HL-60 (cell line): ENCODE measurements around the gene LGALS7B.

ENCODE experiments used
- DNase-seq, 2 experiments: peaks; one replicate each; pipeline ENCODE4 v3.0.0-alpha.2; 2010 to 2020; ENCODE audit warnings: low read depth in 1 of 2, low spot score in 1 of 2
- H3K27ac ChIP-seq: fragments of 250-450 bp; sonication (Bioruptor Pico); replicated peaks from 2 replicates; pipeline ENCODE4 v1.5.1; 2020; ENCODE audit warnings: mild to moderate bottlenecking, moderate library complexity
- H3K27me3 ChIP-seq: fragments of 250-450 bp; sonication (Bioruptor Pico); 2 replicates; pipeline ENCODE4 v1.5.1; 2021; ENCODE audit warnings: mild to moderate bottlenecking, moderate library complexity; ENCODE audit not compliant: insufficient read depth, poor library complexity, severe bottlenecking
- H3K4me3 ChIP-seq: replicated peaks from 2 replicates; pipeline ENCODE4 v1.5.1; 2011; ENCODE audit warnings: mild to moderate bottlenecking, control low read depth, low read length; ENCODE audit not compliant: insufficient read depth
- CTCF ChIP-seq: IDR thresholded peaks from one replicate; pipeline ENCODE4 v1.5.1; 2011; ENCODE audit warnings: low read length, control low read depth, inconsistent platforms; ENCODE audit not compliant: insufficient read depth
- GABPA ChIP-seq: IDR thresholded peaks from 2 replicates; pipeline ENCODE4 v1.6.1; 2012; ENCODE audit warnings: low read depth
- POLR2AphosphoS5 ChIP-seq: IDR thresholded peaks from 2 replicates; pipeline ENCODE4 v1.6.1; 2012; ENCODE audit warnings: low read depth
- SPI1 ChIP-seq: IDR thresholded peaks from 2 replicates; pipeline ENCODE4 v1.6.1; 2012; ENCODE audit warnings: low read depth, mild to moderate bottlenecking, borderline replicate concordance
- TF ChIP-seq, protein P1 (sequence below): IDR thresholded peaks from 2 replicates; pipeline ENCODE4 v1.6.1; 2012; ENCODE audit warnings: low read depth; ENCODE audit not compliant: insufficient replicate concordance

The LGALS7B gene

DNA sequence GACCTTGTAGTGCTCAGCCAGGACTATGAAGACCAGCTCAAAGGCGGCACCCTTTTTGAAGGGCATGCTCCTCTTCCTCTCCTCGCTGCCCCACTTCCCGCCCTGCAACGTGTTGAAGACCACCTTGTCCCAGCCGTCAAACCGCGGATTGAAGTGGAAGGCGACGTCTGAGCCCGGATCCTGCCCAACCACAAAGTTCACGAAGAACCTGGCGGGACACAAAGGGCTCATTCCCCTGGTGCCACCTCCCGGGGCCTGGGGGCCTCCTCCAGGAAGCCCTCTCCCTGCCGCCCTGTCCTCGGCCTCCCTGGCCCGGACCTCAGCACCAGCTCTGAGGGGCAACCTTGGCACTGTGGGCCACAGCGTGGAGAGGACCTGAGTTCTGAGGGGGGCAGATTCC lies 19.7 kb downstream of the LGALS7B start:
- DNase-seq: no peak
- no peak for TF ChIP-seq CTCF
- H3K4me3 ChIP-seq: no peak overlapping the region
- H3K27ac ChIP-seq: no peak overlapping the region
- no peaks in the 10 kb centered on the region for H3K27me3 ChIP-seq

DNA sequence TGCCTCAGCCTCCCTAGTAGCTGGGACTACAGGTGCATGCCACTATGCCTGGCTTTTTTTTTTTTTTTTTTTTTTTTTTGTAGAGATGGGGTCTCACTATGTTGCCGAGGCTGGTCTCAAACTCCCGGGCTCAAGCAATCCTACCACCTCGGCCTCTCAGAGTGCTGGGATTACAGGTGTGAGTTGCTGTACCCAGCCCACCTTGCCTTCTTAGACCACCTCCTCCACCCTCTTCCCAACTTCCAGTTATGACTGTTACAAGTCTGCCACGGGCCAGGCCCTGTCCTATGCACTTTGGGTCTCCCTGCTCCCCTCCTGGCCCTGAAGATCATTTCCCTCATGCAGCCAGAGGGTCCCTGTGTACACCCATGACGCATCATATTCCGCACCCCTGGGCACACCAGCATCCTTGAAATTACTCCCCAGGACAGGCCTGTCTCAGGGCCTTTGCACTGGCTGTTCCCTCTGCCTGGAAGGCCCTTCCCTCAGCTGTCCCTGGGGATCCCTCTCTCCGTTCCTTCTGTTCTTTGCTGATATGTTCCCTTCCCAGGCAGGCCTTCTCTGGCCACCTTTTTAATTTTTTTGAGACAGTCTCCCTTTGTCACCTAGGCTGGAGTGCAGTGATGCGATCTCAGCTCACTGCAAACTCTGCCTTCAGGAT lies 20.7 kb downstream of the LGALS7B start:
- DNase-seq: no peak
- TF ChIP-seq GABPA (no peak), POLR2AphosphoS5 (no peak), SPI1 (no peak), CTCF (no peak)
- TF ChIP-seq, protein P1, sequence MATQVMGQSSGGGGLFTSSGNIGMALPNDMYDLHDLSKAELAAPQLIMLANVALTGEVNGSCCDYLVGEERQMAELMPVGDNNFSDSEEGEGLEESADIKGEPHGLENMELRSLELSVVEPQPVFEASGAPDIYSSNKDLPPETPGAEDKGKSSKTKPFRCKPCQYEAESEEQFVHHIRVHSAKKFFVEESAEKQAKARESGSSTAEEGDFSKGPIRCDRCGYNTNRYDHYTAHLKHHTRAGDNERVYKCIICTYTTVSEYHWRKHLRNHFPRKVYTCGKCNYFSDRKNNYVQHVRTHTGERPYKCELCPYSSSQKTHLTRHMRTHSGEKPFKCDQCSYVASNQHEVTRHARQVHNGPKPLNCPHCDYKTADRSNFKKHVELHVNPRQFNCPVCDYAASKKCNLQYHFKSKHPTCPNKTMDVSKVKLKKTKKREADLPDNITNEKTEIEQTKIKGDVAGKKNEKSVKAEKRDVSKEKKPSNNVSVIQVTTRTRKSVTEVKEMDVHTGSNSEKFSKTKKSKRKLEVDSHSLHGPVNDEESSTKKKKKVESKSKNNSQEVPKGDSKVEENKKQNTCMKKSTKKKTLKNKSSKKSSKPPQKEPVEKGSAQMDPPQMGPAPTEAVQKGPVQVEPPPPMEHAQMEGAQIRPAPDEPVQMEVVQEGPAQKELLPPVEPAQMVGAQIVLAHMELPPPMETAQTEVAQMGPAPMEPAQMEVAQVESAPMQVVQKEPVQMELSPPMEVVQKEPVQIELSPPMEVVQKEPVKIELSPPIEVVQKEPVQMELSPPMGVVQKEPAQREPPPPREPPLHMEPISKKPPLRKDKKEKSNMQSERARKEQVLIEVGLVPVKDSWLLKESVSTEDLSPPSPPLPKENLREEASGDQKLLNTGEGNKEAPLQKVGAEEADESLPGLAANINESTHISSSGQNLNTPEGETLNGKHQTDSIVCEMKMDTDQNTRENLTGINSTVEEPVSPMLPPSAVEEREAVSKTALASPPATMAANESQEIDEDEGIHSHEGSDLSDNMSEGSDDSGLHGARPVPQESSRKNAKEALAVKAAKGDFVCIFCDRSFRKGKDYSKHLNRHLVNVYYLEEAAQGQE: no peak
- Histone ChIP-seq H3K27ac (no peak overlapping the region), H3K27me3 (no peaks in the 10 kb centered on the region), H3K4me3 (no peak overlapping the region)

DNA sequence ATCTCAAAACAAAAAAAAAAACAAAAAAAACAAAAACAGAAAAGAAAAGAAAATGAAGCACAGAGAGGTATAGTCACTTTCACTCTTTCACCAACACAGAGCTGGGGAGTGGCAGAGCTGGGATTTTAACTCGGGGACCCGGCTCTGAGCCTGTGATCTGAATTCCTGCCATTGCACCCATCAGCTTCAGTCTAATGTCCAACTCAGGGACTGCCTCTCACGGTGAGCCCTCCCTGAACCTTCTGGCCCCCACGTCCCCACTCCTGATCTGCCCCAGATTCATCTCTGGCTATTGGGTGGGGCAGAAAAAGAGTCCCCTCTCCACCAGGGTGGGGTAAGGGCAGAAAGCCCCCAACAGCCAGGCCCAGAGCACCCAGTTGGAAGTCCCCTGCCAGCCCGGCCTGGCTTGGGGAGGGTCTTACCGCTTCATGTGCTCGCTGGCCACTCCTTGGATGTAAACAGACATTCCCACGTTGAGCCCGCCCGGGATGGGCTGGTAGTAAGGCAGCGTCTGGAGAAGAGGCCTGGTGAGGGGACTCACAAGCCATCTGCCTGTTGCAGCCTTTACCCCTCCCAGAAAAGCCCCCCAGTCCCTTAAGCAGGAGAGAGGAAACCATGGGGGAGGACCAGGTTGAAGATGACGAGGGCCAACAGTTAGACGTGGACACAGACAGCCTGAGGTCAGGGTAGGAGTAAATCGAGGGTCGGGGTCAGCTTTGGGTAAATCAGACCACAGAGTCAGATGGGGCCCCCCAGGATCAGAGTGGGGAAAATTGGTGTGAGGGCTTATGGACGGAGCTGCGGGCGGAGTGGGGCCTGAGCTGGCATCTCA lies 23.2 kb downstream of the LGALS7B start:
- no peak for DNase-seq
- TF ChIP-seq CTCF (no peak), SPI1 (no peak), POLR2AphosphoS5 (no peak), GABPA (no peak)
- TF ChIP-seq, protein P1: no peak
- no peak overlapping the region for H3K4me3 ChIP-seq
- no peaks in the 10 kb centered on the region for H3K27me3 ChIP-seq
- no peak overlapping the region for H3K27ac ChIP-seq
